CMK (cell line): Measurements from ENCODE around the gene RAB4B.
"Not testable (repeated sequence)": the region's sequence is repeated elsewhere in the genome, so short reads cannot be mapped to it uniquely, and the experiment has no call there.

Experiments
- DNase-seq: peaks from one replicate; pipeline ENCODE4 v3.0.0-alpha.2; 2010; ENCODE audit warnings: low read depth

Gene RAB4B

GRCh38 chr19:40777937-40778705 is at the start of gene RAB4B:
TSS of gene RAB4B (plus strand) at chr19:40778247. CDS start at chr19:40778376, 129 bp downstream.
- DNase-seq: peak; percentile 100

DNA sequence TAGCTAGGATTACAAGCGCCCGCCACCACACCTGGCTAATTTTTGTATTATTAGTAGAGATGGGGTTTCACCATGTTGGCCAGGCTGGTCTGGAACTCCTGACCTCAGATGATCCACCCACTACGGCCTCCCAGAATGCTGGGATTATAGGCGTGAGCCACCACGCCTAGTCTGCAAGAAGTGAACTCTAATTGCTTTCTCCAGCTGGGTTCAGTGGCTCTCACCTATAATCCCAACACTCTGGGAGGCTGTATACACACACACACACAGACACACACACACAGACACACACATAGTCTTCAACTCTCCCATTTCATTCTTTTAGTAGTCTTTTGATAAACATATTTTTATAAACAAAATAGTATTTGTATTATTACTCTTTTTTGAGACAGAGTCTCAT is 48.0 kb upstream of the RAB4B start:
- not testable (repeated sequence) for DNase-seq

GRCh38 chr19:40732304-40732703 is 45.7 kb upstream of the RAB4B start:
- not testable (repeated sequence) for DNase-seq

DNA sequence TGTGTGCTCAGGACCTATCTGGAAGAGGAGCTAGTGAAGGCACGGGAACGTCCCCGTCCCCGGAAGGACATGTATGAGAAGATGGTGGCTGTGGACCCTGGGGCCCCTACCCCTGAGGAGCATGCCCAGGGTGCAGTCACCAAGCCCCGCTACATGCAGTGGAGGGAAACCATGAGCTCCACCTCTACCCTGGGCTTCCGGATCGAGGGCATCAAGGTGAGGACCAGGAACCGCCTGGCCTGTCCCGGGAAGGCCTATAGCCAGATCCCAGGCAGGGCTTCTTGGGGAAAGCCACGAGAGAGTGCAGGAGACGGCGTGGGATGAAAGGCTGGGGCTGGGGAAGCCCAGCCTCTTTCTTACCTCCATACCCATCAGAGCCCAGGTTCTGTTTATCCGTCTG is 44.9 kb upstream of the RAB4B start:
- DNase-seq: no peak

DNA sequence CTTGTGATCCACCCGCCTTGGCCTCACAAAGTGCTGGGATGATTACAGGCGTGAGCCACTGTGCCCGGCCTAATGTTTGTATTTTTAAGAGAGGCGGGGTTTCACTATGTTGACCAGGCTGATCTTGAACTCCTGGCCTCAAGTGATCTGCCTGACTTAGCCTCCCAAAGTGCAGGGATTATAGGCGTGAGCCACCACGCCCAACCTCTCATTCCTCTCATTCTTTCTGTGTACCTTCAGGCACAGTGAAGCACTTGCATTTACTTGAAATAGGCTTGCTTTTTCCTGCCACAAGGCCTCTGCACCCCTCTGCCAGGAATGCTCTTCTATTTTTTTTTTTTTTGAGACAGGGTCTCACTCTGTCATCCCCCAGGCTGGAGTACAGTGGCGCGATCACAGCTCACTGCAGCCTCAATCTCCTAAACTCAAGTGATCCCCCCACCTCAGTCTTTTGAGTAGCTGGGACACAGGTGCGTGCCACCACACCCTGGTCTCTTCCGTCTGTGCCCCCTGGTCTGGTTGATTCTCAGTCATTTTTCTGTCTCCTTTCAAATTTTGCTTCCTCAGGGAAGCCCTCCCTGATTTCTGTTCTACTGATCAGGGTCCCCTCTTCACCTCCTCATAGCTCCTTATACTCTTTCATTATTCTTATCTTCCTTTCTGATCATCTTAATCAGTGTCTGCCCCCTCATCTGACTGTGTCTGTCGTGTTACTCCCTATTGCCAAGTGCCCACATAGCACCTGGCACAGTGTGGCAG is 42.9 kb upstream of the RAB4B start:
- DNase-seq: no peak

DNA sequence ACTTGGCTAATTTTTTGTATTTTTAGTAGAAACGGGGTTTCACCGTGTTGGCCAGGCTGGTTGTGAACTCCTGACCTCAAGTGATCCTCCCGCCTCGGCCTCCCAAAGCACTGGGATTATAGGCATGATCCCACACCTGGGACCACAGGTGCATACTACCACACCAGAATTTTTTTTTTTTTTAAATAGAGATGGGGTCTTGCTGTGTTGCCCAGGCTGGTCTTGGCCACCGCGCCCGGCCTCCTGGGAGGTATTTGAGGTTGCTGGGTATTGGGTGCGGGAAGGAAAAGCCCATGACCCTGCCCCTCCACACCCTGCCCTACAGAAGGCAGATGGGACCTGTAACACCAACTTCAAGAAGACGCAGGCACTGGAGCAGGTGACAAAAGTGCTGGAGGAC is 41.4 kb upstream of the RAB4B start:
- no peak for DNase-seq

GRCh38 chr19:40737102-40737644 is 40.9 kb upstream of the RAB4B start:
- DNase-seq: no peak

- DNase-seq: no peak
These were observed 38.8 kb upstream of the RAB4B start for GRCh38 chr19:40739030-40739839.

- DNase-seq: no peak
These were observed 38.0 kb upstream of the RAB4B start for GRCh38 chr19:40739871-40740703.

DNA sequence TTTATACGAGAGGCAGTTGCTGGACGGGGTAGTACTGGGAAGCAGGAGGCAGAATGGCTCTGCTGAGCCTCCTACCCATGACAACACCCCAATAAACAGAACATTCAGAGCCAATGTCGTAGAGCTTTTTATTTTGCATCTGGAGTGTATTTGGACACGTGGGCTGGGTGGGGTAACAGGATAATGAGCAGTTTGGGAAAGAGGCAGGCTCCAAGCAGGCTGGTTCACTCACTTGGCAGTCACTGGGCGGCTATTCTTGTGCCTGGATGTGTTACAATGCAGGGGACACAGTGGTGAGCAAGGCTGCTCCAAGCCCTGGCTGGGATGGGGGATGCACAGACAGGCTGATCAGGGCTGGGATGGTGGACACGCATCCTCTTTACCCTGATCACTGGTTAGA is 37.3 kb upstream of the RAB4B start:
- no peak for DNase-seq

- no peak for DNase-seq
These were observed 36.3 kb upstream of the RAB4B start for GRCh38 chr19:40741527-40742390.

GRCh38 chr19:40742477-40742876 is 35.6 kb upstream of the RAB4B start:
- no peak for DNase-seq

DNA sequence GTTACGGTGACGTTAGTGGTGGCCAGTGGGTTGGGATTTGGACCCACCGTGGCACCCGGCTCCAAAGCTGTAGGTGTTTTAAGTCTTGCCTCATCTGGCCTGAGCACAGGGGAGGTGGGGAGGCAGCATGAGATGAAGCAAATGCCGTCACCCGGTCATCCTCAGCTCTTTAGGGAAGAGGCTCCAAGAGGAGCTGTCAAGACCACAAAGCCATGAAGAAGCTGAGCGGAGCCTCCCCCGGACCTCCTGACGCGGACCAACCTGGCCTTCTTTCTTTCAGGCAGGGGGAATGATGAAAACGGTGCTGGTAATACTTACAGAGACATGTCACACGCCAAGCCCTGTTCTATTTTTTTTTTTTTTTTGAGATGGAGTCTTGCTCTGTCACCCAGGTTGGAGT is 35.2 kb upstream of the RAB4B start:
- DNase-seq: no peak

GRCh38 chr19:40743926-40744325 is 34.1 kb upstream of the RAB4B start:
- no peak for DNase-seq

DNA sequence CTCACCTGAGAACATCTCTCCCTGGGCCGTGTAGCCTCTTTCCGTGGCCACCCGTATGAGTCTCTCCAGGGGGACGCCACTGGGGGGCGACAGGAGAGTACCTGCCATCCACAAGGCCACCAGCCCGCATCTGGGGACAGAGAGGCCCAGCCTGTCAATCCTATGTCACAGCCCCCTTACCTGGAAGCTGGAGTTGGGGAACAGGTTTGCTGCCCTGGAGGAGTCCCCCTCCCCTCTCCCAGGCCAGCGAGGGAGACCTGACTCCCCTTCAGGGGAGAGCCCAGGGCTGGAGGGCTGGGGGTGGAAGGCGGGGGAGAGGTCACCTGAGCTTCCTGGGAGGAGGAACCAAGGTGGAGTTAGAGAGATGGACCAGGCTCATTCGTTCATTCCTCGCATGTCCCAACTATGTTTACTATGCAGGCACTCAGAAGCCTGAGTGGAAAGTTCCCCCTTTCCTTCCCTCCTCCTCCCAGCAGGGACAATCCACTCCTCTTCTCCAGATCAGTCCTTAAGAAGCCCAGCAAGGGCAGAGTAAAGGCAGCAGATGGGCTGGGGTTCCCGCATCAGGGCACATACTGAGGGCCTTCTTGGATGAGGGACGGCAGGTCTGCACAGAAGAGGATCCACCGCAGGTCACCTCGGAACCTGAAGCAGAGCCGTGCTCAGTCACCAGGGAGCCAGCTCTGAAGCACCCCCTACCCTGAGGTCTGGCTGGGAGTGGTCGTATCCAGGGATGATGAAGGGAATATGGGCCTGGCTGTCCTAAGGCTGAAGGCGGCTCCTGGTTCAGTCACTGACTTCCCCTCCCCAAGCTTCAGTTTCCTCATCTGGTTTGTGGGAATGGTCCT is 33.3 kb upstream of the RAB4B start:
- DNase-seq: no peak

- no peak for DNase-seq
These were observed 32.7 kb upstream of the RAB4B start for GRCh38 chr19:40745402-40745780.

DNA sequence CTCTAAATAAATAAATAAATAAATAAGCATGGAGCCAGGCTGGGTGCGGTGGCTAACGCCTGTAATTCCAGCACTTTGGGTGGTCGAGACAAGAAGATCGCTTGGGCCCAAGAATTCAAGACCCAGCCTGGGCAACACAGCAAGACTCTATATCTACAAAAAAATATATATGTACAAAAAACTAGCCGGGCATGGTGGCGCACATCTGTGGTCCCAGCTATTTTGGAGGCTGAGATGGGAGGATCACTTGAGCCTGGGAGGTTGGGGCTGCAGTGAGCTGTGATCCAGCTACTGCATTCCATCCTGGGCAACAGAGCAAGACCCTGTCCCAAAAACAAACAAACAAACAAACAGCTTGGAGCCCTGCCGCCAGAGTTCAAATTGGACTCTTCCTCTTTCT is 30.5 kb upstream of the RAB4B start:
- no peak for DNase-seq

- peak; percentile 99 for DNase-seq
These were observed 27.8 kb upstream of the RAB4B start, which contains the start of gene ACTMAP for GRCh38 chr19:40750058-40750873. TSS of gene ACTMAP (minus strand) at chr19:40750477. CDS start at chr19:40749803, 674 bp downstream.
